HG03432 (cell line): ENCODE measurements around the gene PSAP.
"Not testable (repeated sequence)": the region's sequence is repeated elsewhere in the genome, so short reads cannot be mapped to it uniquely, and the experiment has no call there.

ENCODE experiments used
- ATAC-seq: cut with Tn5 transposase; IDR thresholded peaks from one replicate; pipeline ENCODE4 v1.9.1; 2021; ENCODE audit warnings: mild to moderate bottlenecking, moderate library complexity; ENCODE audit not compliant: unreplicated experiment

PSAP gene

DNA sequence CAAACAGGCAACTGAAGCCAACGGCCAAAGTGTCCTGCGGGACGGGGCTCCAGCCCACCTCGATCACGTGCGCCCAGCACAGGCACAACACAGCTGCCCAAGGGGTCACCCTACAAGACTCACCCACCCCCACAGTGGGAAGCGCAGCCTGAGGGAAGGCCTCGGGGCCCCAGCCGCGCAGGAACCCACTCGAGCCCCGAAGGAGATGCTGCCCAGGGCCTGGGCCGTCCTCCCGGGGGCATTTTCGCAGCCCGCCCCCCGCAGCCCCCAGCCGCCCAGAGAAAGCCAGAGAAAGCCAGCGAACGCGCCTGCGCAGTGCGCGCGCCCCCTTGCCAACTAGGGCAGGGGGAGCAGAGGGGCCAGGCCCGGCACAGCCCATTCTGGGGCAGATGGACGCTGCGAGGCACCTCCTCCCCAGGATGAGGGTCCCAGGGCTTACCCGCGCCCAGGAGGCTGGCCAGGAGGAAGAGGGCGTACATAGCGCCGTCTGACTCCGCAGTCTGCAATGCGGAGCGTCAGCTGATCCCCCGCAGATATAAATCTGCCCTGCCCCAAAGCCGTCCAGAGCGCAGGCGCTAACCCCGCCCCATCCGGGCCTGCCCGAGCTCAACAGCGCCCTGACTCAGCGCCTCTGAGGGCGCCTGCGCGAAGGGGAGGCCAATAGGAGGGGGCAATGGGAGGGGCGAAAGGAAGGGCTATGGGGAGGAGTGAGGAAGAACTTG is at the start of gene PSAP:
TSS of gene PSAP (minus strand) at position 509 of the 722 bp plus-strand sequence. CDS start at position 479, 30 bp downstream.
- ATAC-seq, result peak; percentile 88

DNA sequence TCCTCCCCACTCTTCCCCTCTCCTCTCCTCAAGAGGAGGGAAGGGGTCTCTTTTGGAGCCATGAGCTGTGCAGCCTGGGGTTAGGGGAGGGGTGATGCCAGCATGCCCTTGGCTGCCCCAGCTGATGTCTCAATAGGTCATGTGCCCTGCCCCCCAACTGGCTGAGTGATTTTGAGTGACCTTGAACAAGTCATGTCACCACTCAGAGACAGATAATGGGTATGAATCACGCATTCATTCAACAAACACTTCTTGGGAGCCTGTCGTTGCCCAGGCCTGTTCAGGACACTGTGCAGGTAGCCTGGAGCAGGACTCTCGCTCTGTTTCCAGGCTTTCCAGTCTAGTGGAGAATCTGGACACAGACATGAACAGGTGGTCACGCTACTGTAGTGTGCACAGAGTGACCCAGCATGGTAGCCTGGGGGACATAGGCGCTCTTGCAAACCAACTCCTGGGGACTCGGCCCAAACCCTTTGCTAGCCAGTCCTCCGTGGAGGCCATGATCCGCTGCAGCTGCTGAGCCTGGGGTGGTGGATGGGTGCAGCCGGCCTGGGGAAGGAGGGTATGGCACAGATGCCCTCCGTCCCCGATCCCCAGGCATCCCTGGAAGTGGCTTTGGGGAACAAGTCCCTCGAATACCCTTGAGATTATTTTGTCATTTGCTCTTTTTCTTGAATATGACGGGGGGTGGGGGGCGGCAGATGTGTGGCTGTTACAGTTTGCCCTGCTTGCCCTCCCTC is 49.6 kb upstream of the PSAP start:
- ATAC-seq, result no peak

DNA sequence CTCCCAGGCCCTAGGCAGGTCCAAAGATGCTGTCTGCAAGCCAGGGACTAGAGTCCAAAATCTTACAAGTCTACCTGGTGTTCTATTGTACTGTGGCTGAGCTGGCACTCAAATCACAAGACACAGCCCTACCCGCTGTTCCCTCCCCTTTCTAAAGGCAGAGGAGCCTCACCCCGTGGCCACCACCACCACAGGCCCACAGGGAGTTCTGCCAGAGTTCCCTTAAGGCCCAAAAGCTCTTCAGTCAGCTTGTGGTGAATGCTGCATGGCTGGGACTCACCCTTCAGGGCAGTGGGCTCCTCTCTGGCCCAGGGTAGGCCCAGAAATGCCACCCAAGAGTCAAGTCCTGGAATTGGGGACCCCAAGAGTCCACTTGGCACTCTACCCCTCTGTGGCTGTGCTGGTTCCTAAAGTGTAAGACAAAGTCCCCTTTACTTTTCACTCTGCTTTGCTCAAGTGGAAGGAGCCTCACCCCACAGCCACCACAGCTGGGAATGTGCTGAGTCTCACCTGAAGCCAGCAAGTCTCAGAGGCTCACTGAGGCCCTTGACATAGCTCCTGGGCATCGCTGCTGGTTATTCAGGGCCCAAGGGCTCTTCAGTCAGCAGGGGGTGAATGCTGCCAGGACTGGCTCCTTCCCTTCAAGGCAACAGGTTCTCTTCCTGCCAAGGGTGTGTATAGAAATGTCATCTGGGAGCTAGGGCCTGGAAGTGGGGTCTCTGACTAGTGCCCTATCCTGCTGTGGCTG is 48.8 kb upstream of the PSAP start:
- ATAC-seq, result no peak

DNA sequence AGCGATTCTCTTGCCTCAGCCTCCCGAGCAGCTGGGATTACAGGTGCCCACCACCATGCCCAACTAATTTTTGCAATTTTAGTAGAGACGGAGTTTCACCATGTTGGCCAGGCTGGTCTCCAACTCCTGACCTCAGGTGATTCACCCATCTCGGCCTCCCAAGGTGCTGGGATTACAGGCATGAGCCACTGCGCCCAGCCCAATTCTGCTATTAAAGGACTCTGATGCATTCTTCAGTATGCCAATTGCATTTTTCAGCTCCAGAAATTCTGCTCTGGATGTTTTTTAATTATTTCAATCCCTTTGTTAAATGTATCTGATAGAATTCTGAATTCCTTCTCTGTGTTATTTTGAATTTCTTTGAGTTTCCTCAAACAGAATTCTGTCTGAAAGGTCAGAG is 47.3 kb upstream of the PSAP start:
- not testable (repeated sequence) for ATAC-seq

DNA sequence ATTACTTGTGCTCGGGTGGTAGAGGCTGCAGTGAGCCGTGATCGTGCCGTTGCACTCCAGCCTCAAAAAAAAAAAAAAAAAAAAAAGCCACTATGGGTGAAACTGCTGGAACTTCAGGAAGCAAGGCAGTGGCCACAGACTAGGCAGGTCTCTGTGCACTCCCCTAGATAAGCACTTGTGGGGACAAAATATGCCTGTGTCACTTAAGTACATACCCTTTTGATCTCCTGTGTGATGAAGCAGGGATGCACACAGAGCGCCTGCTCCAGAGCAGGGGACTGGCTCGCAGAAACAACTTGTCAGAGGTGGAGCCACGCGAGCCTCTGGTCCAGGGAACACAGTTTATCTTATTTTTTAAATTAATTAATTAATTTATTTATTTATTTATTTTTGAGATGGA is 42.9 kb upstream of the PSAP start:
- ATAC-seq, result no peak

DNA sequence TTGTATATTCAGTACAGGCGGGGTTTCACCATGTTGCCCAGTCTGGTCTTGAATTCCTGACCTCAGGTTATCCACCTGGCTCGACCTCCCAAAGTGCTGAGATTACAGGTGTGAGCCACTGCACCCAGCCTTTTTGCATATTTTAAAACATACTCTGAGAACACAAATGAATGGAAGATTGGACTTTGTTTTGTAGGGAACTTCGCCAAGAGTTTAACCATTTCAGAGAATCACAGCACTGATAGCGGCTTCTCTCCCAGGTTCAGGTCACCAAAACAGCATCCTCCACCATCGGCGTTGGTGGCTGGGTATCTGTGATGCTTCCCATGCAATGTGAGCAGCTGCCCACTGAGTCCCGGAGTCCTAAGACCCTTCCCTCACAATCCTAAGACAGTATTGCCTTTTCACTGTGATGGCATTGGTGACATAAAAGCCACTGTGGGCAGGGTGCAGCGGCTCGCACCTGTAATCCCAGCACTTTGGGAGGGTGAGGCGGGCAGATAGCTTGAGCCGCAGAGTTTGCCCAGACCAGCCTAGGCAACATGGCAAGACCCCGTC is 42.3 kb upstream of the PSAP start:
- no peak for ATAC-seq

DNA sequence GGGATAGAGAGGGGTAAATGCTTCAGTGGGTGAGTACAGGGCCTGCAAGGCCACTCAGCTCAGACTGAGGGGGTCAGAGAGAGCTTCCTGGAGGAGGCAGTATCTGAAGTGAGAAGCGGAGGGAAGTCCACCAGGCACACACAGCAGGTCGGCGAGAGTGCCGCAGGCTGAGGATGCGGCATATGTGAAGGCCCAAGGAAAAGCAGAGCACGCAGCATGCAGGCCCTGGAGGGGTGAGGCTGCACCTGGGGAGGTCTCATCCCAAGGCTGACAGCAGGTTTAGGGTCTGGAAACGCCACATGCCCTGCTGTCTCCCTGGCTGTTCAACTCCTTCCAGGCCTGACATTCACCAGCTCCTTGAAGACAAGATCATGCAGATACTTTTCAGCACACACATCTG is 40.4 kb upstream of the PSAP start:
- ATAC-seq, result no peak

DNA sequence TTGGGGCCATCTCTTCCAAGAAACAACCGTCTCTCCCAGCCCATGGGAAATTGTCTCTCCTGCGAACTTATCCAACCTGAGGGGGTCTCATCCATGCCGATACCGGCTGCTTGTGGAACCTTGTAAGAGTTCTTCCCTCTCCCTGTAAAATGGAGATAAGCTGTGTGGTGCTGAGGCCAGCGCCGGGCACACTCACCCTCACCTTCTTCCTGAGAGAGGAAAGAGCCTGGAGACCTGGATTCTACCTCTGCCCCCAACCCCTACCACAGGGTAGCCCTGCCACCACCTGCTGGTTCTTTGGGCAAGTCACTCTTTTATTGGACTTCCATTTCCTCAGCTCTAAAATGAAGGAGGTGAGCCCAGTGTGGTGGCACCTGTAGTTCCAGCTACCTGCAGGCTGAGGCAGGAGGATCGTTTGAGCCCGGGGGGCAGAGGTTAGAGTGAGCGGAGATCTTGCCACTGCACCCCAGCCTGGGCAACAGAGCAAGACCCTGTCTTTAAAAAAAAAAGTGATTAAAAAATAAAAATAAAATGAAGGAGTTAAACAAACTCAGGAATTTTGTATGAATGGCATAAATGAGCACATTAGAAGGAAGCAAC is 38.4 kb upstream of the PSAP start:
- ATAC-seq, result no peak

DNA sequence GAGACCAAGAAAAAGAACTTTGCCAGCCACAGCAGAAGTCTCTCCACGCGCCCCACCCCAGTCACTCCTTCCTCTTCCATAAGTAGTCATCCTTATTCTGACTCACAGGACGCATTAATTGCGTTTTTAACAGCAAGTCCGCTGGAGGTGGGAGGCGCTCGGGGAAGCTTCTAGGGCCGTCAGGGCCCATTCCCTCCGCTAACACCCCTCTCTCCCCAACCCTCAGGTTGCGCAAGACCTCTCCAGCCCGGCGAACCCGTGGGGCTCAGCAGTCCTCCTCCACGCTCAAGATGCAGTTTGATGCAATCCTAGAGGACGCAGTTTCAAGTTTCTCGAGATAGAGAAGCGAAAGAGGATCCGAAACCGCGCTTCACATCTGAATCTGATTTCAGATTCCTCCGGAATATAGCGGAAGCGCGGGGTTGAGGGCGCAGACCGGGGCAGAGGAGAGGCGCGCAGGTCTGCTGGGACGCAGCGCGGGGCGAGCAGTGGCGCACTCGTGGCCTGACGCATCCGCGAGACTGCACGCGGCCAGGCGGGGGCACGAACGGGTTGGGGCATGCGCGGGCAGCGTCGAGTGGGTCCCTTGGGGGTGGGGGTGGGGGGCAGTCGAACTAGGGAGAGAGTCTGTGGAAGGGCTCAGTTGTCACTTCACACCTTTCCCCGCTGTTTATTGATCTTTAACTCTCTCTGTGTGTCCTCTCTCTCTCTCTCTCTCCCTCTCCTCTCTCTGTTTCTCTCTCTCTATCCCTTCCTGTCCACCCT is 37.8 kb upstream of the PSAP start:
- ATAC-seq, result peak; percentile 94

DNA sequence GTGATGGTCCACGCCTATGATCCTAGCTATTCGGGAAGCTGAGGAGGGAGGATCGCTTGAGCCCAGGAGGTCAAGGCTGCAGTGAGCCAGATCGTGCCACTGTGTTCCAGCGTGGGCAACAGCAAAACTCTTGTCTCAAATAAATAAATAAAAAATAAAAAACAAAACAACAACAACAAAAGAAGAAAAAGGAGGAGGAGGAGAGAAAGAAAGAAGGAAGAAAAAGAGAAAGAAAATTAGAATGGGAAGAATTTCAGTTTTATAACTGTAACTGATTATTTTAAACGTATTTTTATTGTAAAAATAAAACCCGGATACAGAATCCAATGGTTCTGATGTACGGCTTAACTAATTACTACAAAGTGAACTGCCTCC is 37.2 kb upstream of the PSAP start:
- no peak for ATAC-seq

DNA sequence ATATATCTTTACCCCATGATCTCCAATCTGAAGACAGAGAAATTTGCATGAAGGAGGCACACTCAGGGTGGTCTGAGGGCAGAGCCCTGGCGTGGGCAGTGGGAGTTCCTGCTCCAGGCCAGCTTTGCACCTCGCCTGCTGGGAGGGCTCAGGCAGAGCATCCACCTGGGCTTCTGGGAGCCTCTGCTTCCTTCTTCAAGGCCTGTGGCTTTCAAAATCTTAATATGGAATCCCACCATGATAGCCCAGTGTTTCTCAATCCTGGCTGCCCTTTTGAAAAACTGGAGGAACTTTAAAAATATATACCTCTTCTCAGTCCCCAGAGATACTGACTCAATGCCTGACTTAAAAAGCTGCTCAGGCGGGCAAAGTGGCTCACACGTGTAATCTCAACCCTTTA is 36.7 kb upstream of the PSAP start:
- no peak for ATAC-seq

DNA sequence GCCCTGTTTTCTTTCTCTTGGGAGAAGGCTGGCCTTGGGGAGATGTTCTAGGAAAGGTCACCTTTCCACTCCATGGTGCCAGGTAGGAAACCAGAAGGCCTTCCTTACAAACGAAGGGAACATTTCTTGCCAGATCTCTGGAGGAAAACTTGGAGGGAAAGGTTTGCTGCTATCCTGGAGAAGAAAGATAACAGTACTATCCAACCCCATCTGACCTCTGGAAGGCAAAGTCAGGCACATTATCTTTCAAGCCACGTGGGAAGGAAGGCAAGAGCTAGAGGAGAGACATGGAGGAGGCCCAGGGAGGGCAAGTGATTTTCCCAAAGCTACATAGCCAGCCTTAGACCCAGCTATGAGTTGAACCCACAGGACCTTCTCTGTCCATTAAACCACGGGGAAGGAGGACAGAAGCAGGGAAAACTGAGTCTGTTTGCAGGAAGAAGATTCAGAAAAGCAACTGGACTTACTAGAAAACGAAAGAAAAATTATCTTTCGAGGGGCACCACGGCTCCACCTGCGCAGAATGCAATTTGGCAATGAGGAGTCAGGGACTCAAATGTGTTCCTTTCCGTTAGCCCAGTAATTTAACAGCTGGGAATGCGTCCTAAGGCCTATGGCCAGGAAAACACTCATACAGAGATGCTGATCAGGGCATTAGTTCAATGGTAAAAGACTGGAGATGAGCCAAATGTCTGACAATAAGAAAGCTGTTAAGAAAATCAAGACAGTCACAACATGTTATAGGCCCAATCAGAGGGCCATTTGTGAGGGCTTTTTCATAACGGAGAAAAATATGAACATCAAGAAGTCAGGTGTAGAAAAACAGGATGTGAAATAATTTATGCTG is 32.0 kb upstream of the PSAP start:
- no peak for ATAC-seq

DNA sequence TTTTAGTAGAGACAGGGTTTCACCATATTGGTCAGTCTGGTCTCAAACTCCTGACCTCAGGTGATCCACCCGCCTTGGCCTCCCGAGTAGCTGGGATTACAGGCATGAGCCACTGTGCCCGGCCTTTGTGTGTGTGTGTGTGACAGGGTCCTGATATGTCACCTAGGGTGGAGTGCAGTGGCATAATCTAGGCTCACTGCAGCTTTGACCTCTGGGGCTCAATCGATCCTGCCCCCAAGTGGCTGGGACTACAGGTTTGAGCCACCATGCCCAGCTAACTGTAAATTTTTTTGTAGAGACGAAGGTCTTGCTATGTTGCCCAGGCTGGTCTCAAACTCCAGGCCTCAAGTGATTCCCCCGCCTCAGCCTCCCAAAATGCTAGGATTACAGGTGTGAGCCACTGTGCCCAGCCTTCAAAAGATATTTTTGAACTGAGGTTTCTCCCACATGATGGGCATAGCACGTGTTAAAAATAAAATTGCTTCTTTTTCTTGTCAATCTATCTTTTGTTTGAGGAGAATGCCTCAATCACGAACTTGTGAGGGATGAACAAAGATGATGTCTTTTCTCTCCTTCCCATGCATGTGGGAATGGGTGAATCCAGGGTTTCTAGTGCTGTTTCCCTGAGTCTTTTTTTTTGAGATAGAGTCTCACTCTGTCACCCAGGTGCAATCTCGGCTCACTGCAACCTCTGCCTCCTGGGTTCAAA is 30.8 kb upstream of the PSAP start:
- no peak for ATAC-seq

DNA sequence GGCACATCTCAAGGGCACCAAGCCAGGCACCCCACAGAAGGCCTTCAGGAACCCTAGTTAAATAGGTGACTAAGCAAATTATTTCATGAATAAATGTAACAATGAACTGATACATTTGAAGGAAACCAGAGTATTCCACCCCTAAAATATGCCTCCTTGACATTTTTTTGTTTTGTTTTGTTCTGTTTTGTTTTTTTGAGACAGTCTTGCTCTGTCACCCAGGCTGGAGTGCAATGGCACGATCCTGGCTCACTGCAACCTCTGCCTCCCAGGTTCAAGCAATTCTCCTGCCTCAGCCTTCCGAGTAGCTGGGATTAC is 30.2 kb upstream of the PSAP start:
- ATAC-seq, result not testable (repeated sequence)

DNA sequence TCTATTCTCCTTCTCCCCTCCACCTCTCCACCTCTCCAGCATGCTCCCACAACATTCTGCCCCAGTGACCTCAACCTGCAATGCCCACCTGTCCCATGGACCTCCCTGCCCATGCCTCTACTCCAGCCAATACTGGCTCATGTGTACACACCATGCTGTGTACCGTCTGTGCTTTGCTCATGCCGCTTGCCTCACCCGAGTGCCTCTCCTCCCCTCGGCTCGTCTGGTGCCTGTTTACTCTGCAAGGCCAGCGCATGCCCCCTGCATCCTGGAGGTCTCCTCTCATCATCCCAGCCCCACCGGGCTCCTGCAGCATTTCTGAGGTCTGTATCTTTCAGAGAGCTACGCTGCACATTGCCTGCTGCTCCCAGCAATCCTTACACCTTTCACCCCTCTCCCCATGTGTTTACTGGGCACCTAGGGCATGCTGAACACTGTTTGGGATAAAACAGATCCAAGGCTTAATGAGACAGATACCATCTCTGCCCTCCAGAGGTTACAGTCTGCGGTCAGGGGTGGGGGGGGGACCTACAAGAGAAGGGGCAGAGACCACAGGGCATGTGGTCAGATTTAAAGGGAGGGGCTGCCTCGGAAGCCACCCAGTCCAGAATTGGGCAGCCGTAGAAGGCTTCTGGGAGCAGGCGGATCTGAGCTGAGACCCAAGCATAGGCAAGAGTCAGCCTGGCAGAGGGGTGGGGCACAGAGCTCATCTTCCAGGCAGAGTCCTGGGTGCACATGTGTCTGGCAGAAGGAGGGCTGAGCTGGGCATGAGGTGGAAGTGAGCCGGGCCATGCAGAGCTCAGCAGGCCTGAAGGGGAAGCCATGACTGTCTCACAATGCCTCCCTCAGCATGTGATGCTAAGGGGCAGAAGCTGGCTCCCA is 29.6 kb upstream of the PSAP start:
- ATAC-seq, result no peak

DNA sequence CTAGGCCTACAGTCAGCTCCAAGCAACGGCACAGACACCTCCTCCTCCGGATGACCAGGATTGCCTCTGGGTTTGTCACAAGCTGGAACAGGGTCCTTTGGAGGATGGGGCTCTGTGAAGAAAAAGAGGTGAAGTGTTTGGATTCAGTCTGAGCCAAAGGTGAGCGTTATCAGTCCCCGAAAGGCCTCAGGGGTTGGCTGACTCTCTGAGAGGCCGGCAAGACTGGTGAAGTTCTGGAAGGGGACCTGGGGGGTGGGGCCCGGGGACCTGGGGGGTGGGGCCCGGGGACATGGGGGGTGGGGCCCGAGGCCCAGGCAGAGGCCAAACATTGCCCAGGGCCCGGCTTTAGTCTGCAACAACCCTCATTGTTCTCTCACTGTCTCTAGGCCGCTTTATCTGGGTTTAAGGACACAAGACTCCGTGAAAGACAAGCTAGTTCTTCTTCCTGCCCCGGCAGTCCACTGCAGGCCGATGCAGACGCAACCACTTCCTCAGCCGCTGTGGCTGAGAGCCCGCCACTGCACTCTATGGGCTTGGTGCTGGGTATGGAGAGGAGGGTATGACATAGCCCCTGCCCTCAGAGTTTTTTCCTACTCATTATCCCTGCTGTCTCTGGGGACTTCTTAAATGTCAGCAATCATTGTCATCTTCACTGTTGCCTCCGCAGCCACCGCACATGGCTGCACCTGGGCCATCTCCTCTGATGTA is 27.4 kb upstream of the PSAP start:
- no peak for ATAC-seq

DNA sequence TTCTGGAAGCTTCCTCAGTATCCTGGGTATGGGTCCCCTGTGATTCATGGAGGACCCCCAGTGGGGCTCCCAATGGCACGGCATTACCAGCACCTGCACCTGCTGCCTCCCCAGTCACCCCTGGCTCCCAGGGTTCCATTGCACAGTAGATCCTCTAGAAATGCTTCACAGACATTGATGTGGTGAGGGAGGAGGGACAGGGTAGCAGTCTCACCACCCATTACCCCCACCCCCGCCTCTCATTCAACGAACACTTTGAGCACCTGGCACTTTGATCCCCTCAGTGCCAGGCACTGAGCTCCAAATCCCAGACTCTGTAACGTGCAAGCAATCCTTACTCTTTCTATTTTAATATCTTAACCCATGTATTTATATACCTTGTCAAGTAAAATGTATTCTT is 26.8 kb upstream of the PSAP start:
- no peak for ATAC-seq
